Neural progenitor cell (in vitro differentiated cells): Measurements from ENCODE around the gene GALP. TPM values are rescaled to one million over a fixed set of nuclear protein-coding genes. Genes with fewer than 3 reads are reported as not detected.

Source experiments
- DNase-seq: peaks from one replicate; pipeline ENCODE4 v3.0.0-alpha.2; 2016; ENCODE audit warnings: low spot score
- H2AFZ ChIP-seq: fragments of 200-600 bp; sonication (generic); replicated peaks from 2 replicates; pipeline ENCODE4 v1.6.1; 2016; ENCODE audit warnings: antibody characterized with exemption
- H3F3A ChIP-seq: fragments of 200-600 bp; sonication (generic); 2 replicates; pipeline ENCODE4 v1.6.1; 2016; ENCODE audit warnings: antibody characterized with exemption, low read depth
- H3K27ac ChIP-seq: fragments of 200-600 bp; sonication (generic); 2 replicates; pipeline ENCODE4 v1.5.1; 2016; ENCODE audit warnings: mild to moderate bottlenecking
- H3K27me3 ChIP-seq: fragments of 200-600 bp; sonication (generic); 2 replicates; pipeline ENCODE4 v1.6.1; 2016; ENCODE audit warnings: mild to moderate bottlenecking, moderate library complexity
- H3K36me3 ChIP-seq: fragments of 200-600 bp; sonication (generic); 2 replicates; pipeline ENCODE4 v1.5.1; 2016
- H3K4me1 ChIP-seq: fragments of 200-600 bp; sonication (generic); 2 replicates; pipeline ENCODE4 v1.6.1; 2016; ENCODE audit warnings: mixed run types
- H3K4me2 ChIP-seq: fragments of 200-600 bp; sonication (generic); 2 replicates; pipeline ENCODE4 v1.6.1; 2016
- H3K4me3 ChIP-seq: fragments of 200-600 bp; sonication (generic); 2 replicates; pipeline ENCODE4 v1.5.1; 2016
- H3K79me2 ChIP-seq: fragments of 200-600 bp; sonication (generic); 2 replicates; pipeline ENCODE4 v1.6.1; 2016; ENCODE audit warnings: low read depth
- H3K9ac ChIP-seq: fragments of 200-600 bp; sonication (generic); 2 replicates; pipeline ENCODE4 v1.6.1; 2016
- H3K9me3 ChIP-seq: fragments of 200-600 bp; sonication (generic); 2 replicates; pipeline ENCODE4 v1.5.1; 2016; ENCODE audit warnings: low read depth
- H4K20me1 ChIP-seq: fragments of 200-600 bp; sonication (generic); 2 replicates; pipeline ENCODE4 v1.6.1; 2016; ENCODE audit warnings: low read depth
- H3K27ac Mint-ChIP-seq: 3 replicates; pipeline ENCODE4 v1.8.0; 2021; ENCODE audit warnings: mixed read lengths
- H3K27me3 Mint-ChIP-seq: 2 replicates; pipeline ENCODE4 v1.8.0; 2022; ENCODE audit warnings: low read depth, mild to moderate bottlenecking, inconsistent platforms, moderate library complexity, mixed read lengths; ENCODE audit not compliant: insufficient read depth
- H3K36me3 Mint-ChIP-seq: 3 replicates; pipeline ENCODE4 v1.8.0; 2021; ENCODE audit warnings: mixed read lengths
- H3K4me1 Mint-ChIP-seq: 3 replicates; pipeline ENCODE4 v1.8.0; 2021; ENCODE audit warnings: mixed read lengths
- H3K4me3 Mint-ChIP-seq: 3 replicates; pipeline ENCODE4 v1.8.0; 2021; ENCODE audit warnings: mild to moderate bottlenecking, moderate library complexity, mixed read lengths
- H3K9me3 Mint-ChIP-seq: 3 replicates; pipeline ENCODE4 v1.8.0; 2020; ENCODE audit warnings: mixed read lengths
- CTCF ChIP-seq: fragments of 200-600 bp; sonication (generic); IDR thresholded peaks from 2 replicates; pipeline ENCODE4 v1.5.1; 2017; ENCODE audit warnings: antibody characterized with exemption, mild to moderate bottlenecking
- EZH2 ChIP-seq: fragments of 200-600 bp; sonication (generic); IDR thresholded peaks from 2 replicates; pipeline ENCODE4 v1.6.1; 2017; ENCODE audit warnings: antibody characterized with exemption, mild to moderate bottlenecking, moderate library complexity
- EZH2phosphoT487 ChIP-seq: fragments of 200-600 bp; sonication (generic); IDR thresholded peaks from 2 replicates; pipeline ENCODE4 v1.6.1; 2017; ENCODE audit warnings: antibody characterized with exemption
- total RNA-seq: library from RNA; depleted of rRNA; stranded (reverse); fragments of >200 nt; gene quantifications from 2 replicates; pipeline ENCODE4 v1.2.3, GENCODE V29; 2015; ENCODE audit warnings: low replicate concordance

GALP gene
- total RNA-seq, 1 donor from 2014 or later = 0.71 TPM

GRCh38 chr19:56156768-56157167, 19.0 kb upstream of the GALP start:
- Histone ChIP-seq H3K27me3 (no peaks in the 10 kb centered on the region), H3K4me1 (peaks cover 20% of the 10 kb centered on the region), H3K9me3 (no peaks in the 10 kb centered on the region), H3K27ac (no peak overlapping the region), H3K79me2 (peaks cover 14% of the 10 kb centered on the region), H3K4me3 (no peak overlapping the region), H3K9ac (no peak overlapping the region), H3F3A (peaks cover 22% of the 10 kb centered on the region), H4K20me1 (peaks cover 24% of the 10 kb centered on the region), H3K36me3 (no peaks in the 10 kb centered on the region), H2AFZ (no peak overlapping the region), H3K4me2 (no peak overlapping the region)
- no peak for DNase-seq
- H3K27ac Mint-ChIP-seq = no peak overlapping the region
- peaks cover 19% of the 10 kb centered on the region for H3K4me1 Mint-ChIP-seq
- H3K4me3 Mint-ChIP-seq = peak overlapping the region; percentile 13
- TF ChIP-seq EZH2 (no peak), CTCF (no peak), EZH2phosphoT487 (no peak)
- H3K36me3 Mint-ChIP-seq = peaks cover 24% of the 10 kb centered on the region
- H3K9me3 Mint-ChIP-seq = no peaks in the 10 kb centered on the region
- peaks cover 9% of the 10 kb centered on the region for H3K27me3 Mint-ChIP-seq

- H4K20me1 ChIP-seq = peaks cover 9% of the 10 kb centered on the region
- H3K27me3 ChIP-seq = no peaks in the 10 kb centered on the region
- no peak overlapping the region for H3K27ac Mint-ChIP-seq
- no peak overlapping the region for H3K9ac ChIP-seq
- no peak for DNase-seq
- H2AFZ ChIP-seq = no peak overlapping the region
- H3K9me3 Mint-ChIP-seq = no peaks in the 10 kb centered on the region
- peaks cover 24% of the 10 kb centered on the region for H3K36me3 Mint-ChIP-seq
- H3K4me1 Mint-ChIP-seq = peaks cover 7% of the 10 kb centered on the region
- H3K4me3 Mint-ChIP-seq = no peak overlapping the region
- no peak overlapping the region for H3K4me2 ChIP-seq
- H3K27me3 Mint-ChIP-seq = peaks cover 9% of the 10 kb centered on the region
- H3K9me3 ChIP-seq = no peaks in the 10 kb centered on the region
- H3K4me1 ChIP-seq = peaks cover 9% of the 10 kb centered on the region
- H3K27ac ChIP-seq = no peak overlapping the region
- no peaks in the 10 kb centered on the region for H3K36me3 ChIP-seq
- peaks cover 8% of the 10 kb centered on the region for H3F3A ChIP-seq
- no peak overlapping the region for H3K4me3 ChIP-seq
- TF ChIP-seq EZH2 (no peak), EZH2phosphoT487 (no peak), CTCF (no peak)
- H3K79me2 ChIP-seq = no peaks in the 10 kb centered on the region
Measured at GRCh38 chr19:56158170-56158757, 17.5 kb upstream of the GALP start.

- Histone ChIP-seq H3K4me3 (no peak overlapping the region), H3K4me1 (peaks cover under 1% of the 10 kb centered on the region), H3K27ac (no peak overlapping the region), H3K79me2 (no peaks in the 10 kb centered on the region), H2AFZ (no peak overlapping the region), H3K9me3 (no peaks in the 10 kb centered on the region), H3K9ac (no peak overlapping the region), H4K20me1 (peaks cover 2% of the 10 kb centered on the region), H3K27me3 (no peaks in the 10 kb centered on the region), H3K4me2 (no peak overlapping the region), H3F3A (no peaks in the 10 kb centered on the region), H3K36me3 (no peaks in the 10 kb centered on the region)
- no peaks in the 10 kb centered on the region for H3K4me1 Mint-ChIP-seq
- H3K27ac Mint-ChIP-seq = no peak overlapping the region
- no peak for DNase-seq
- H3K27me3 Mint-ChIP-seq = peaks cover 9% of the 10 kb centered on the region
- H3K4me3 Mint-ChIP-seq = no peak overlapping the region
- TF ChIP-seq EZH2phosphoT487 = no peak
- H3K36me3 Mint-ChIP-seq = peaks cover 20% of the 10 kb centered on the region
- H3K9me3 Mint-ChIP-seq = no peaks in the 10 kb centered on the region
Measured at GRCh38 chr19:56159009-56159559, 16.7 kb upstream of the GALP start.

GRCh38 chr19:56159622-56160271, 16.1 kb upstream of the GALP start:
- Mint-ChIP-seq H3K4me1 (no peaks in the 10 kb centered on the region), H3K27me3 (peaks cover 8% of the 10 kb centered on the region), H3K27ac (no peak overlapping the region), H3K4me3 (no peak overlapping the region), H3K36me3 (peaks cover 20% of the 10 kb centered on the region), H3K9me3 (no peaks in the 10 kb centered on the region)
- no peak overlapping the region for H3K9ac ChIP-seq
- H3K4me1 ChIP-seq = no peaks in the 10 kb centered on the region
- H3K79me2 ChIP-seq = no peaks in the 10 kb centered on the region
- no peaks in the 10 kb centered on the region for H3K27me3 ChIP-seq
- DNase-seq = no peak
- no peaks in the 10 kb centered on the region for H3K36me3 ChIP-seq
- TF ChIP-seq EZH2 = no peak
- no peak for TF ChIP-seq EZH2phosphoT487
- TF ChIP-seq CTCF = no peak
- no peak overlapping the region for H2AFZ ChIP-seq
- H3K4me3 ChIP-seq = no peak overlapping the region
- H3K9me3 ChIP-seq = no peaks in the 10 kb centered on the region
- no peak overlapping the region for H3K27ac ChIP-seq
- no peak overlapping the region for H3K4me2 ChIP-seq
- H3F3A ChIP-seq = no peaks in the 10 kb centered on the region
- H4K20me1 ChIP-seq = no peaks in the 10 kb centered on the region
